ENCODE data around the gene DZIP1L. TPM values are rescaled to one million over a fixed set of nuclear protein-coding genes. Genes with fewer than 3 reads are reported as not detected.

DZIP1L gene
- total RNA-seq, 4 donors from 2014 or later, result 2.8 to 40.4 (median 5.5) TPM

DNA sequence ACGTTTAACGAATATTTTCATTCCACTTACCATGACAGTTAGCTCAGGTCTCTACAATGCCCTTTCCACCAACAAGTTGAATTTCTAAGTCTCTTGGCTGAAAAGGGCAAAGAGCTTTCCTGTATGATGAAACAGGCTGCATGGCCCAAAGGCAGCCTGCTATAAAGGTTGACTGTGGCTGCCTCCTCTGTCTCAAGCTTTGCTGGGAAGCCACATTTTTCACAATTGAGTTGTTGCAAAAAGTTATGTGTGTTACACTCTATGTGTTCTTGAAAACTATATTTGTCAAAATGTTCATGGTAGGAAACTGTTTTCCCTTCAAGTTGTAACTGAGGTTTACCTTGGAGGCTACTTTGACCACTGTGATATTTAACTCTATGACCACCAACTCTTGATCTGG, 49.5 kb downstream of the DZIP1L start:
- Histone ChIP-seq H3K27ac (no peak overlapping the region), H3K9me3 (no peaks in the 10 kb centered on the region), H3K36me3 (no peaks in the 10 kb centered on the region), H3K4me3 (no peak overlapping the region), H3K27me3 (no peaks in the 10 kb centered on the region), H3K4me1 (no peaks in the 10 kb centered on the region)
- TF ChIP-seq, protein P1, sequence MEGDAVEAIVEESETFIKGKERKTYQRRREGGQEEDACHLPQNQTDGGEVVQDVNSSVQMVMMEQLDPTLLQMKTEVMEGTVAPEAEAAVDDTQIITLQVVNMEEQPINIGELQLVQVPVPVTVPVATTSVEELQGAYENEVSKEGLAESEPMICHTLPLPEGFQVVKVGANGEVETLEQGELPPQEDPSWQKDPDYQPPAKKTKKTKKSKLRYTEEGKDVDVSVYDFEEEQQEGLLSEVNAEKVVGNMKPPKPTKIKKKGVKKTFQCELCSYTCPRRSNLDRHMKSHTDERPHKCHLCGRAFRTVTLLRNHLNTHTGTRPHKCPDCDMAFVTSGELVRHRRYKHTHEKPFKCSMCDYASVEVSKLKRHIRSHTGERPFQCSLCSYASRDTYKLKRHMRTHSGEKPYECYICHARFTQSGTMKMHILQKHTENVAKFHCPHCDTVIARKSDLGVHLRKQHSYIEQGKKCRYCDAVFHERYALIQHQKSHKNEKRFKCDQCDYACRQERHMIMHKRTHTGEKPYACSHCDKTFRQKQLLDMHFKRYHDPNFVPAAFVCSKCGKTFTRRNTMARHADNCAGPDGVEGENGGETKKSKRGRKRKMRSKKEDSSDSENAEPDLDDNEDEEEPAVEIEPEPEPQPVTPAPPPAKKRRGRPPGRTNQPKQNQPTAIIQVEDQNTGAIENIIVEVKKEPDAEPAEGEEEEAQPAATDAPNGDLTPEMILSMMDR (IDR thresholded peaks at IDR 0.05), result no peak
- TF ChIP-seq POLR2A (IDR thresholded peaks at IDR 0.05), result no peak
- DNase-seq, result no peak

DNA sequence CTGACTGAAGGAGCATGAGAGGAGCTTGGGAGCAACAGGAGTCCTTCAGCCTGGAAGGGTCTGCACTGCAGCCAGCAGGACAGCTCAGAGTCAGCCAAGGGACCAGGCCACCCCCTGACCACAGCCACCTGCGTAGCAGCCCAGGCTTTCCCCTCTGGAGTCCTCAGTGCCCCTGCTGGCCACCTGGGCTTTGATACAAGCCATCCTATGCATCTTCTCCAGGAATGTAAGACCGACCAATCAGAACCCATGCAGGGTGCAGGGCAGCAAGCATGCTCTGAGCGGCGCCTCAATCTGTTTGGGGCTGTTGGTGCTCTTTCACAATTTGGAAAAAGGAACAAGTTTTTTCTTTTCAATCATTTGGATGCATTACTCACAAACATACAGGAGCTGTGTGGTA, 52.0 kb downstream of the DZIP1L start:
- Histone ChIP-seq H3K36me3 (no peaks in the 10 kb centered on the region), H3K4me3 (no peak overlapping the region), H3K4me1 (no peaks in the 10 kb centered on the region), H3K9me3 (no peaks in the 10 kb centered on the region), H3K27me3 (no peaks in the 10 kb centered on the region), H3K27ac (no peak overlapping the region)
- DNase-seq, result no peak
- TF ChIP-seq, protein P1 (IDR thresholded peaks at IDR 0.05), result no peak
- TF ChIP-seq POLR2A (IDR thresholded peaks at IDR 0.05), result no peak

DNA sequence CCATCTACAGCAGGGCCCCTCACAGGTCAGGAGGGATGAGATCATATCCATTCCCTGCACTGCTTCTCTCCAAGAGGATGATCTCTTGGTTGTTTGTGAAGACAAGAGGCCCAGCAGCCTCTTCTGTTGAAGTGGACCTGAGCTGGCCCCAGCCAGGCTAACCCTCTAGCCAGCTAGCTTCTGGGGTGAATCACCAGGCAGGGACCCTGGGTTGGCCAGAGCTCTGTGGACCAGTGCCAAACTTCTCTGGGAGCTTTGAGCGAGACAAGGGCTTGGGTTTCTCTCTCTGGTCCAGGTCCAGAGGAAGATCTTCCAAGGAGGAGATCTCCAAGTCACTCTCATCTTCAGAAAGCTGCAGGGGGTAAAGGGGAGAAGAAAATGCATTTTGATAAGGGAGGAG, 52.8 kb downstream of the DZIP1L start:
- Histone ChIP-seq H3K9me3 (no peaks in the 10 kb centered on the region), H3K4me3 (no peak overlapping the region), H3K36me3 (no peaks in the 10 kb centered on the region), H3K27ac (no peak overlapping the region), H3K27me3 (no peaks in the 10 kb centered on the region), H3K4me1 (no peaks in the 10 kb centered on the region)
- TF ChIP-seq, protein P1 (IDR thresholded peaks at IDR 0.05), result no peak
- no peak for TF ChIP-seq POLR2A (IDR thresholded peaks at IDR 0.05)
- DNase-seq, result no peak

DNA sequence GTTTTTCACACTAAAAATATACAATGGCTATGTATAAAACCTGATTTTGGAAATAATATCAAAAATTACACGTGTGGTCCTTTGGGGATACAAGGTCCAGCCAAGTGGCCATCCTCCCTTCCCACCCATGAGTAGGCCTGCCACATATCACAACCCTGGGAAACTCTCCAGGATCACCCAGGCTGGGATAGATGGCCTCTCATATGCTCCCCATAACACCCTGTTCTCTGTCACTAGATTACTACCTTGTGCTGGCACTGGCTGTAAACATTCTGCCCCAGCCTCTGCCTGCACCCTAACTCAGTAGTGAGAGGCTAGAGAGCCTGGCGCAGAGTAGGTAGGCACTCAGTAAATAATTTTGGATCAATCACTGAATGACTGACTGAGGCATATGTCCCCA, 53.4 kb downstream of the DZIP1L start:
- Histone ChIP-seq H3K27ac (no peak overlapping the region), H3K4me3 (no peak overlapping the region), H3K9me3 (no peaks in the 10 kb centered on the region), H3K4me1 (no peaks in the 10 kb centered on the region), H3K36me3 (no peaks in the 10 kb centered on the region), H3K27me3 (no peaks in the 10 kb centered on the region)
- DNase-seq, result no peak
- TF ChIP-seq POLR2A (IDR thresholded peaks at IDR 0.05), result no peak
- TF ChIP-seq, protein P1 (IDR thresholded peaks at IDR 0.05), result no peak

DNA sequence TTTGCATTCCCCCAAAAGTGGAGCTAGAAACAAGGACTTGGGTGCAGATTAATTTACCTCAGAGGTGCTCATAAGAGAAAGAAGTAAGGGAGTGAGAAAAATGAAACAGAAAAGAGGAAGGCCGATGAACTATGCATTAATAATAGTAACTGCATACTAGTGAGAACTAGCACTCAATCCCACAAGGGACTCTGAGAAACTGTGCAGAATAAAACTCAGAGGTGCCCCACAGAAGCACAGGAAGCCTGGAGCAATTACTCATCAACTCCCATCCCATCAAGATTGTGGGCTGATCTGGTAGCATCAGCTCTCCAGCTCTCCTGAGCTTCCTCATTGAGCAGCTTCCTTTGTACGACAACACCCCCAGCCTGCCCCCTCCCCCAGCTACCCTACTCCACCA, 54.6 kb downstream of the DZIP1L start:
- DNase-seq, result no peak
- Histone ChIP-seq H3K4me3 (no peak overlapping the region), H3K27ac (no peak overlapping the region), H3K4me1 (no peaks in the 10 kb centered on the region), H3K36me3 (no peaks in the 10 kb centered on the region), H3K9me3 (no peaks in the 10 kb centered on the region), H3K27me3 (no peaks in the 10 kb centered on the region)
- TF ChIP-seq POLR2A (IDR thresholded peaks at IDR 0.05), result no peak
- TF ChIP-seq, protein P1 (IDR thresholded peaks at IDR 0.05), result no peak

DNA sequence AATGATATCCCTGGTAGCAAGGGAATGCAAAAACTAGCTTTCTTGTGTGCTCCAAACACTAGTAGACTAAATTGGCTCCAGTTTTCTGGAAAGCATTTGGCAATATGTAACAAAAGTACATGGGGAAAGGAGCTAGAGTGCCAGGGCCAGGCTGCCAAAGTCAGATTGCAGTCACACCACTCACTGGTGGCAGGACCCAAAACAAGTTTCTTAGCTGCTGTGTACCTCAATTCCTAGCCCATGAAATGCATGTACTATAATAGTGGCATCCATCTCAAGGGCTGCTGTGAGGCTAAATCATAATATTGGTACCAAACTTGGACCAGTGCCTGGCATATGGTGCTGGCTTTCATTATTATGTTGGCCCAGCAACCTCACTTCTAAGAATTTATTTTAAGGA, 56.1 kb downstream of the DZIP1L start:
- no peak for DNase-seq
- Histone ChIP-seq H3K27me3 (no peaks in the 10 kb centered on the region), H3K27ac (no peak overlapping the region), H3K36me3 (no peaks in the 10 kb centered on the region), H3K4me1 (no peaks in the 10 kb centered on the region), H3K9me3 (no peaks in the 10 kb centered on the region), H3K4me3 (no peak overlapping the region)
- TF ChIP-seq, protein P1 (IDR thresholded peaks at IDR 0.05), result no peak
- no peak for TF ChIP-seq POLR2A (IDR thresholded peaks at IDR 0.05)

Measured in Peyer's patch (tissue), 4 donors.